BLaER1 (cell line): Measurements from ENCODE around the gene AGAP3.

Experiments
- H3K27ac ChIP-seq: shearing (Covaris generic); formaldehyde crosslinking; 2 replicates; pipeline ENCODE4 v1.8.1; 2022
- H3K27me3 ChIP-seq: shearing (Covaris generic); formaldehyde crosslinking; 2 replicates; pipeline ENCODE4 v1.8.1; 2022
- H3K36me3 ChIP-seq: shearing (Covaris generic); formaldehyde crosslinking; 2 replicates; pipeline ENCODE4 v1.8.1; 2022
- H3K4me1 ChIP-seq: shearing (Covaris generic); formaldehyde crosslinking; 2 replicates; pipeline ENCODE4 v1.8.1; 2022
- H3K4me2 ChIP-seq: shearing (Covaris generic); formaldehyde crosslinking; 2 replicates; pipeline ENCODE4 v1.8.1; 2022
- H3K4me3 ChIP-seq: shearing (Covaris generic); formaldehyde crosslinking; 2 replicates; pipeline ENCODE4 v1.8.1; 2022
- H3K9ac ChIP-seq: shearing (Covaris generic); formaldehyde crosslinking; 2 replicates; pipeline ENCODE4 v1.8.1; 2022
- H3K9me3 ChIP-seq: shearing (Covaris generic); formaldehyde crosslinking; 2 replicates; pipeline ENCODE4 v1.8.1; 2022
- H4K20me1 ChIP-seq: shearing (Covaris generic); formaldehyde crosslinking; 2 replicates; pipeline ENCODE4 v1.8.1; 2022
- Cebpa-rat ChIP-seq: shearing (Covaris generic); IDR thresholded peaks from 2 replicates; pipeline ENCODE4 v1.8.1; 2022

AGAP3 gene

DNA sequence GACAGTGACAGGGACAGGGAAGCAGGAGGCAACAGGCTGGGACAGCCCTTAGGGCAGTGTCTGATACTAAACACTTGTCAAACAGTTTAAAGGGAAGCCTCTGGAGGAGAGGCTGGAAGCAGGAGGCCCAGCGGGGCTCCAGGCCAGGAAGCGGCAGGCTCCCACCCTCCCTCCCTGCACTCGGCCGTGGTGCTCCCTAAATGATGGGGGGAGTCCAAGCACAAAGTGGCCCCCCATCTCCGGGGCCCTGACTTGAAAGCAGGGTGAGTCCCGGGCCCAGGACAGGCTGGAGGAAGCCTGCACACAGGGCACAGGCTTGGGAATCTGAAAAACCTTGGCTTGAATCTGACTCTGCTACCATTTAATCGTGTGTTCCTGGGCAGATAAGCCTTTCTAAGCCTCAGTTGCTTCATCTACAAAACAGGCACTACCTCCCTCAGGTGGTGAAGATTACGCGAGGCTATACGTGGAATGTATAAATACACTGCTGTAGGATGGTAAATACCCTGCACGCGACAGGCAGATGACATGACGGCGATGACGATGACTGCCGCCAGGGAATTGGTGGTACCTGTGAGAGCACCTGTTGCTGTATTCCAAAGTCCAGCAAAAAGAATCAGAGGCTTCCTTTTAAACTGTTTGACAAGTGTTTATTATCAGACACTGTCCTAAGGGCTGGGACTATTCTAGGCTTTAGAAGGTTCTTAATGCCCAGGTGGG lies 47.2 kb downstream of the AGAP3 start:
- H3K4me1 ChIP-seq, result peaks cover 18% of the 10 kb centered on the region
- no peak overlapping the region for H3K27ac ChIP-seq
- H3K9me3 ChIP-seq, result no peaks in the 10 kb centered on the region
- H3K4me3 ChIP-seq, result no peak overlapping the region
- TF ChIP-seq Cebpa-rat, result no peak
- H3K27me3 ChIP-seq, result no peaks in the 10 kb centered on the region
- no peak overlapping the region for H3K9ac ChIP-seq
- H4K20me1 ChIP-seq, result peaks cover 47% of the 10 kb centered on the region
- H3K4me2 ChIP-seq, result no peak overlapping the region
- H3K36me3 ChIP-seq, result peaks cover 96% of the 10 kb centered on the region

- no peak overlapping the region for H3K4me3 ChIP-seq
- TF ChIP-seq Cebpa-rat, result no peak
- no peak overlapping the region for H3K27ac ChIP-seq
- H3K9me3 ChIP-seq, result no peaks in the 10 kb centered on the region
- no peak overlapping the region for H3K4me2 ChIP-seq
- H3K9ac ChIP-seq, result no peak overlapping the region
- H4K20me1 ChIP-seq, result peaks cover 50% of the 10 kb centered on the region
- peaks cover 18% of the 10 kb centered on the region for H3K4me1 ChIP-seq
- H3K36me3 ChIP-seq, result peaks cover 91% of the 10 kb centered on the region
- H3K27me3 ChIP-seq, result no peaks in the 10 kb centered on the region
Observed at GRCh38 chr7:151133986-151134742, 47.9 kb downstream of the AGAP3 start.

- H3K9me3 ChIP-seq, result no peaks in the 10 kb centered on the region
- TF ChIP-seq Cebpa-rat, result no peak
- peaks cover 15% of the 10 kb centered on the region for H3K4me1 ChIP-seq
Observed at GRCh38 chr7:151134743-151135524, 48.7 kb downstream of the AGAP3 start.

GRCh38 chr7:151135525-151135845 lies 49.2 kb downstream of the AGAP3 start:
- H3K4me1 ChIP-seq, result peaks cover 9% of the 10 kb centered on the region
- no peak overlapping the region for H3K9ac ChIP-seq
- H3K27ac ChIP-seq, result no peak overlapping the region
- H3K4me2 ChIP-seq, result no peak overlapping the region
- H3K9me3 ChIP-seq, result no peaks in the 10 kb centered on the region
- H3K36me3 ChIP-seq, result peaks cover 89% of the 10 kb centered on the region
- no peaks in the 10 kb centered on the region for H3K27me3 ChIP-seq
- TF ChIP-seq Cebpa-rat, result no peak
- no peak overlapping the region for H3K4me3 ChIP-seq
- peaks cover 53% of the 10 kb centered on the region for H4K20me1 ChIP-seq

More at GRCh38 chr7:151134743-151135524, 48.7 kb downstream of the AGAP3 start:
- Histone ChIP-seq H3K4me2 (no peak overlapping the region), H3K36me3 (peaks cover 90% of the 10 kb centered on the region), H3K9ac (no peak overlapping the region), H4K20me1 (peaks cover 54% of the 10 kb centered on the region), H3K27me3 (no peaks in the 10 kb centered on the region), H3K27ac (no peak overlapping the region), H3K4me3 (no peak overlapping the region)

DNA sequence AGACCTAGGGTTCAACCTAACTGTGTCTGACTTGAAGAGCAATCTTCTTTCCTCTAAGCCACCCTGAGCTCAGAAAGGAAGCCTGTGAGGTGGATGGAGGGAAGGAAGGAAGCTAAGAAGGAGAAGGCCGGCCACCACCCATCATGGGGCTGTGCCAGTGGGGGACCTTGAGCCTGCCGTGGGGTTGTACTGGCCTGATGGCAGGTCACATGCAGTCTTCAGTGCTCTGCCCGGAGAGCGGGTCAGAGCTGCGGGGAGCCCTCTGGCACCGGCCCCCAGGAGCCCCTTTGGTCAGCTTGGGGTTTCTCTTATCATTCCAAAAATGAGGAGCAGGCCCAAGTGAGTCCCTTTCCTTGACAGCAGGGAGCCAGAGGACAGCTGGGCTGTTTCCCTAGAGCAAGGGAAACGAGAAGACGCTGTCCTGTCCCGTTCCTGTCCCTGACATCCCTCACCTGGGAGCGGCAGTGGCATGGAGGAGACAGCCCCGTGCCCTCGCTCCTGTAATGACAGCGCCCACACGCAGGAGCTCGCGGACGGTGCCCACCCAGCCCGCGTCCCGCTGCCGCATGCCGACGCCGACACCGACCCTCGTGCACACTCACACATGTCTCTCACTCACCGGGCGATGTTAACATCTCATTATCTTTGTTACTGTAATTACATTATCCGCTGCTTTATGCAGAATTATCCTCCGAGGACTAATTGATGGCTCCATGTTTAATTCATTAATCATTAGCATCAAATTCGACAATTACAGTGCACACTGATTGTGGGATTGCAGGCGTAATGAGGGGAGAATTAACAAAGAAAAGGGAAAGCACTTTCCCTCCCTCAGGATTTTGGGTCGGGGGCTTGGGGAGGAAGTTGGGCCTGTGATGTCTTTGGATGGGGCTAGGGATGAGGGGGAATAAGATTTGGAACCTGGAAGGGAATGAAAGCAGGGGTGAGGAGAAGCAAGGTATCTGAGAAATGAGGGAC lies 49.9 kb downstream of the AGAP3 start:
- Histone ChIP-seq H3K4me3 (no peak overlapping the region), H3K27me3 (no peaks in the 10 kb centered on the region), H3K4me2 (no peak overlapping the region), H3K9me3 (no peaks in the 10 kb centered on the region), H3K36me3 (peaks cover 89% of the 10 kb centered on the region), H3K27ac (no peak overlapping the region), H4K20me1 (peaks cover 46% of the 10 kb centered on the region), H3K4me1 (peaks cover 7% of the 10 kb centered on the region), H3K9ac (no peak overlapping the region)
- TF ChIP-seq Cebpa-rat, result no peak

DNA sequence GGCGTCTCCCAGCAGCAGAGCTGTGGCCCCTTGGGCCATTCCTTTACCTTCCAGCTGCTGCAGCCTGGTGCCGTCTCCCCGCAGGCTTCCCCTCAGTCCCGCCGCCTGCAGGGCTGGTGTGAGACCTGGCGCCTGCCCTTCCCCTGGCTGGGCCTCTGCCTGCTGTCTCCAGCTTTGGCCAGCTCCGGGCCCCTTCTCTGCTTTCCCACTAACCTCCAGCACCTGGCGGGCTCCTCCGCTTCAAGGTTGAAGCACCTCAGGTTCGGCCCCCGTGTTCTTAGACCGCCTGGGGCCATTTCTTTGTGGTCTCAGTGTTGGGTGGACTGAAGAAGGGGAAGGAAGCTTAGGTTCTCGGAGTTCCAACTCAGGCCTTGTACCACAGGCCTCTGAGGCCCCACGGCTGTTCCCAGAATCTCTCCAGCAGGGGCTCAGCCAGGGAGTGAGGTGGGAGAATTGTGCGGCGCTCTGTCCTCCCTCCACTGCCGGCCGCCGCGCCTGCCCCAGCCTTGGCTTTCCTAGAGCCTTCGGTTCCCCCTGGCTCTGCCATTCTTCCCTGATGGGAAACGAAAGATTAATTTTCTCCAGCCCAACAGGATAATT lies 50.9 kb downstream of the AGAP3 start:
- Histone ChIP-seq H3K4me1 (peaks cover 5% of the 10 kb centered on the region), H3K27ac (no peak overlapping the region), H3K27me3 (no peaks in the 10 kb centered on the region), H4K20me1 (peaks cover 43% of the 10 kb centered on the region), H3K4me2 (no peak overlapping the region), H3K4me3 (no peak overlapping the region), H3K9ac (no peak overlapping the region), H3K9me3 (no peaks in the 10 kb centered on the region), H3K36me3 (peaks cover 89% of the 10 kb centered on the region)
- no peak for TF ChIP-seq Cebpa-rat

DNA sequence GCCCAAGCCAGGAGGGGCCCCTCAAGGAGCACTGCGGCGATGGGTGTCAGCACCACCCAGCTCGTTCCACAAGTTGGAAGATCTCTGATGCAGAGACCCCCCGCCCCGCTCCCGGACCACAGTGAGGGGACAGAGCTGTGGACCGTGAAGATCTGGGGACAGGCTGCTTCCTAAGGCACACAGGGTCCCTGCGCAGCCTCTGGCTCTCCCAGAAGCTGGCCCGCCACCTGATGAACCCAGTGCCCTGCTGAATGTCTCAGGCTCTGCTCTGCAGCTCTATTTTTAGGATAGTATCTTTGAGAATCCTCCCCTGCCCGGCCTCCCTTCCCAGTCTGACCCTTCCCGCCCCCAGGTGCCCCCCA lies 51.5 kb downstream of the AGAP3 start:
- TF ChIP-seq Cebpa-rat, result no peak
- H4K20me1 ChIP-seq, result peaks cover 43% of the 10 kb centered on the region
- H3K9ac ChIP-seq, result no peak overlapping the region
- H3K36me3 ChIP-seq, result peaks cover 89% of the 10 kb centered on the region
- H3K4me3 ChIP-seq, result no peak overlapping the region
- no peaks in the 10 kb centered on the region for H3K9me3 ChIP-seq
- H3K27me3 ChIP-seq, result no peaks in the 10 kb centered on the region
- no peak overlapping the region for H3K27ac ChIP-seq
- H3K4me1 ChIP-seq, result peaks cover 11% of the 10 kb centered on the region
- no peak overlapping the region for H3K4me2 ChIP-seq

DNA sequence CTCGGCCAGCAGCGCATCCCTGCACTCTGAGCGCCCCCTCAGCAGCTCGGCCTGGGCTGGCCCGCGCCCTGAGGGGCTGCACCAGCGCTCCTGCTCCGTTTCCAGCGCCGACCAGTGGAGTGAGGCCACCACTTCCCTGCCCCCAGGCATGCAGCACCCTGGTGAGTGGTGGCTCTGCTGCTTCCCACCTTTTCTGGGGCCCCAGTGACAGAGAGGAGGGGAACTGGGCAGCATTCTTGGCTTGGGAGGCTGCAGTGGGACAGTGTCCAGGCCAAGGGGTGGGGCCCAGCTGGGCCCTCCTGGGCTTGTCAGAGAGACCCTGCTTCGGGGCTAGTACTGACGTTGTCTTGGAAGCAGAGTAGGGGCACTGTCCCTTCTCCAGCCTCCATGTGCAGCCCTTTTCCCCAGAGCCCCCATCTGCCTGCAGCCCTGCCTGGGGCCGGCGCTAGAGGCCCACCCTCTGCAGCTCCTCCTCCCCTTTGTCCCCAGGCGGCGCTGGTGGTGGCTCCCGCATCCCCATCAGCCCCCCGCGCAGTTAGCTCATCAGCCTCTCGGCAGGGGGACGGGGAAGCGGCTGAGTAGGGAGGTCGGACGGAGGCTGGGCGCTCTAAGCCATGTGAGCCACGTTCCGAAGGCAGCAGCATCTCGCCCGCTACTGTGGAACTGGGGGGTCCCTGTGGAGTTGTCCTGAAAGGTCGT lies 52.0 kb downstream of the AGAP3 start:
- Histone ChIP-seq H4K20me1 (peaks cover 44% of the 10 kb centered on the region), H3K9me3 (no peaks in the 10 kb centered on the region), H3K27me3 (no peaks in the 10 kb centered on the region), H3K4me1 (peaks cover 17% of the 10 kb centered on the region), H3K9ac (no peak overlapping the region), H3K4me3 (no peak overlapping the region), H3K36me3 (peaks cover 91% of the 10 kb centered on the region), H3K4me2 (no peak overlapping the region), H3K27ac (no peak overlapping the region)
- no peak for TF ChIP-seq Cebpa-rat
